Hepatocyte (in vitro differentiated cells): ENCODE results near the gene GOLPH3L.

ENCODE experiments used
- EZH2 ChIP-seq: fragments of 200-600 bp; sonication (generic); IDR thresholded peaks from 2 replicates; pipeline ENCODE4 v1.6.1; 2016; ENCODE audit warnings: antibody characterized with exemption, mild to moderate bottlenecking, borderline replicate concordance
- TF ChIP-seq, protein P1 (sequence below): fragments of 200-600 bp; sonication (generic); IDR thresholded peaks from 2 replicates; pipeline ENCODE4 v1.5.1; 2016; ENCODE audit warnings: antibody characterized with exemption, mild to moderate bottlenecking; ENCODE audit not compliant: poor library complexity

DNA sequence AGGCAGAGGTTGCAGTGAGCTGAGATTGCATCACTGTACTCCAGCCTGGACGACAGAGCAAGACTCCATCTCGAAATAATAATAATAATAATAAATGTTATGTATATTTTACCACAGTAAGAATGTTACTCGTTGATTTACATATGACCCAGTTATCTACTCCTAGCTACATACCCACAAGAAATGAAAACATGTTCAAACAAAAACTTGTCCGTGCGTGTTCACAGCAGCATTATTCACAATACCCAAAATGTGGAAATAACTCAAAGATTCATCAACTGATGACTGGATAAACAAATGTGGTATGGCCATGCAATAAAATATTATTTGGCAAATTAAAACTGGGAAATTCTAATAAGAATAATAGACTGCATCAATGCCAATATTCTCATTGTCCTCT lies 35.8 kb downstream of the GOLPH3L start:
- TF ChIP-seq, protein P1, sequence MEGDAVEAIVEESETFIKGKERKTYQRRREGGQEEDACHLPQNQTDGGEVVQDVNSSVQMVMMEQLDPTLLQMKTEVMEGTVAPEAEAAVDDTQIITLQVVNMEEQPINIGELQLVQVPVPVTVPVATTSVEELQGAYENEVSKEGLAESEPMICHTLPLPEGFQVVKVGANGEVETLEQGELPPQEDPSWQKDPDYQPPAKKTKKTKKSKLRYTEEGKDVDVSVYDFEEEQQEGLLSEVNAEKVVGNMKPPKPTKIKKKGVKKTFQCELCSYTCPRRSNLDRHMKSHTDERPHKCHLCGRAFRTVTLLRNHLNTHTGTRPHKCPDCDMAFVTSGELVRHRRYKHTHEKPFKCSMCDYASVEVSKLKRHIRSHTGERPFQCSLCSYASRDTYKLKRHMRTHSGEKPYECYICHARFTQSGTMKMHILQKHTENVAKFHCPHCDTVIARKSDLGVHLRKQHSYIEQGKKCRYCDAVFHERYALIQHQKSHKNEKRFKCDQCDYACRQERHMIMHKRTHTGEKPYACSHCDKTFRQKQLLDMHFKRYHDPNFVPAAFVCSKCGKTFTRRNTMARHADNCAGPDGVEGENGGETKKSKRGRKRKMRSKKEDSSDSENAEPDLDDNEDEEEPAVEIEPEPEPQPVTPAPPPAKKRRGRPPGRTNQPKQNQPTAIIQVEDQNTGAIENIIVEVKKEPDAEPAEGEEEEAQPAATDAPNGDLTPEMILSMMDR = no peak
- no peak for TF ChIP-seq EZH2
